OCI-LY7 (cell line): ENCODE measurements around the gene UBE3B. TPM values are rescaled to one million over a fixed set of nuclear protein-coding genes. Genes with fewer than 3 reads are reported as not detected.
"Not testable (repeated sequence)": the region's sequence is repeated elsewhere in the genome, so short reads cannot be mapped to it uniquely, and the experiment has no call there.

Experiments
- BruUV-seq: library from RNA; stranded (reverse); fragments of 400-500 nt; replicated peaks from 2 replicates; lab custom pipeline; 2021; lab: Mats Ljungman, UMichigan
- CTCF ChIA-PET: fragments of 300-600 bp; sonication (Branson Sonifier 250); formaldehyde crosslinking; loops from one replicate; lab custom pipeline; 2022; ENCODE audit warnings: antibody characterized with exemption; ENCODE audit not compliant: unreplicated experiment; lab: Charles Lee
- POLR2A ChIA-PET: fragments of 300-600 bp; sonication (Branson Sonifier 250); formaldehyde crosslinking; loops from one replicate; lab custom pipeline; 2022; ENCODE audit warnings: antibody characterized with exemption; lab: Charles Lee
- DNase-seq: peaks from one replicate; pipeline ENCODE4 v3.0.0-alpha.2; 2015; ENCODE audit warnings: low spot score
- H2AFZ ChIP-seq: fragments of 200-600 bp; sonication (generic), shearing (Covaris generic); 2 replicates; pipeline ENCODE4 v1.6.1; 2014; ENCODE audit warnings: mild to moderate bottlenecking, antibody characterized with exemption, low read length, moderate library complexity
- H3K27ac ChIP-seq: fragments of 200-600 bp; sonication (generic); 2 replicates; pipeline ENCODE4 v1.5.1; 2014; ENCODE audit warnings: mixed run types, low read depth, mild to moderate bottlenecking, moderate library complexity, low read length, inconsistent platforms; ENCODE audit not compliant: poor library complexity, severe bottlenecking
- H3K36me3 ChIP-seq: fragments of 200-600 bp; sonication (generic); 2 replicates; pipeline ENCODE4 v1.6.1; 2014; ENCODE audit warnings: mild to moderate bottlenecking, antibody characterized with exemption, low read length, moderate library complexity, mixed read lengths; ENCODE audit not compliant: insufficient read depth
- H3K4me1 ChIP-seq: fragments of 200-600 bp; sonication (generic); 2 replicates; pipeline ENCODE4 v1.5.1; 2014; ENCODE audit warnings: mild to moderate bottlenecking, low read length; ENCODE audit not compliant: insufficient read depth, poor library complexity, severe bottlenecking
- H3K4me2 ChIP-seq: fragments of 200-600 bp; sonication (generic); 2 replicates; pipeline ENCODE4 v1.6.1; 2014; ENCODE audit warnings: mild to moderate bottlenecking, low read length
- H3K4me3 ChIP-seq: fragments of 200-600 bp; sonication (generic); 2 replicates; pipeline ENCODE4 v1.5.1; 2014; ENCODE audit warnings: mild to moderate bottlenecking, low read depth, low read length; ENCODE audit not compliant: poor library complexity, severe bottlenecking
- H3K79me2 ChIP-seq: fragments of 200-600 bp; sonication (generic); 2 replicates; pipeline ENCODE4 v1.6.1; 2016; ENCODE audit warnings: low read depth, mild to moderate bottlenecking, low read length, moderate library complexity, mixed read lengths; ENCODE audit not compliant: insufficient read depth
- H3K9me2 ChIP-seq: fragments of 200-600 bp; sonication (generic); 2 replicates; pipeline ENCODE4 v1.6.1; 2016; ENCODE audit warnings: mild to moderate bottlenecking, low read length, mixed read lengths; ENCODE audit not compliant: insufficient read depth
- H3K9me3 ChIP-seq: fragments of 200-600 bp; sonication (generic); 2 replicates; pipeline ENCODE4 v1.6.1; 2014; ENCODE audit warnings: mild to moderate bottlenecking, mixed run types, low read length, mixed read lengths
- H4K20me1 ChIP-seq: fragments of 200-600 bp; sonication (generic); 2 replicates; pipeline ENCODE4 v1.6.1; 2014; ENCODE audit warnings: mild to moderate bottlenecking, antibody characterized with exemption, low read length, moderate library complexity, mixed read lengths; ENCODE audit not compliant: insufficient read depth
- EZH2phosphoT487 ChIP-seq: fragments of 200-600 bp; sonication (generic); IDR thresholded peaks from 2 replicates; pipeline ENCODE4 v1.6.1; 2018; ENCODE audit warnings: low read depth, borderline replicate concordance, mild to moderate bottlenecking, mixed run types, antibody characterized with exemption, low read length, moderate library complexity, mixed read lengths
- intact Hi-C: fragments of 100-400 bp; cut with micrococcal nuclease; formaldehyde crosslinking; loops from one replicate; pipeline ENCODE4 v1.10.0; 2022; ENCODE audit not compliant: unreplicated experiment
- total RNA-seq, 2 experiments: library from RNA; depleted of rRNA in 1 of 2; stranded (reverse); fragments of >200 nt in 1 of 2; shearing (Covaris generic) in 1 of 2; gene quantifications; 2 replicates each; pipeline ENCODE4 v1.2.3, GENCODE V29; 2014 to 2022
- TF ChIP-seq, protein P1 (sequence below): fragments of 200-600 bp; sonication (generic); conservative IDR thresholded peaks from 2 replicates; pipeline ENCODE4 v1.5.1; 2014; ENCODE audit warnings: mild to moderate bottlenecking, antibody characterized with exemption, low read length, moderate library complexity, mixed read lengths

Gene UBE3B
- total RNA-seq, 2 experiments from 2014 or later, result 27.8 to 32.6 TPM

DNA sequence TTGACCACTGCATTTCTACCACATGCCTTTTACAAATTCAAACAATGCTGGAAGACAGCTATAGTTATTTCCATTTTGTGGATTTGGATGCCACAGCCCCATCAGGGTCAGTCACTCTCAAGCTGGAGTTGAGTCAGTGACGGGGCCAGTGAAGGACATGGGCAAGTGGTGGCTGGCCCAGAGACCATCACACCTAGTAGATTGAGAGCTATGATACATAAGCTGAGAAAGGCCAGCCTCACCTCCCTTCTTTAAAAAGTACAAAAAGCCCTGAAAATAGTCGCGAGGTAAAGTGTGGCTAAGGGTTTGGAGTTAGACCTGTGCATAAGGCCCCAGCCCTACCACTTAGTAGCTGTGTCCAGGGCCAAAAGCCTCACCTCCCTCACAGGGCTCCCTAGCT is 4.4 kb upstream of the UBE3B start:
- Histone ChIP-seq H3K9me3 (no peaks in the 10 kb centered on the region), H3K36me3 (peaks cover 20% of the 10 kb centered on the region), H2AFZ (no peak overlapping the region), H3K4me2 (no peak overlapping the region), H3K4me3 (no peak overlapping the region), H4K20me1 (peaks cover 8% of the 10 kb centered on the region; the same call in 1 of the 2 replicates), H3K9me2 (no peaks in the 10 kb centered on the region), H3K4me1 (peaks cover 9% of the 10 kb centered on the region), H3K27ac (no peak overlapping the region), H3K79me2 (peaks cover 44% of the 10 kb centered on the region)
- ChIA-PET CTCF (no interaction called here), POLR2A (interaction anchor here (0.7 to 1.1 kb wide), 2 partner anchors 8 to 204 kb away, joined by 3 read pairs; no protein-coding TSS in a partner anchor)
- no peak for DNase-seq
- TF ChIP-seq, protein P1, sequence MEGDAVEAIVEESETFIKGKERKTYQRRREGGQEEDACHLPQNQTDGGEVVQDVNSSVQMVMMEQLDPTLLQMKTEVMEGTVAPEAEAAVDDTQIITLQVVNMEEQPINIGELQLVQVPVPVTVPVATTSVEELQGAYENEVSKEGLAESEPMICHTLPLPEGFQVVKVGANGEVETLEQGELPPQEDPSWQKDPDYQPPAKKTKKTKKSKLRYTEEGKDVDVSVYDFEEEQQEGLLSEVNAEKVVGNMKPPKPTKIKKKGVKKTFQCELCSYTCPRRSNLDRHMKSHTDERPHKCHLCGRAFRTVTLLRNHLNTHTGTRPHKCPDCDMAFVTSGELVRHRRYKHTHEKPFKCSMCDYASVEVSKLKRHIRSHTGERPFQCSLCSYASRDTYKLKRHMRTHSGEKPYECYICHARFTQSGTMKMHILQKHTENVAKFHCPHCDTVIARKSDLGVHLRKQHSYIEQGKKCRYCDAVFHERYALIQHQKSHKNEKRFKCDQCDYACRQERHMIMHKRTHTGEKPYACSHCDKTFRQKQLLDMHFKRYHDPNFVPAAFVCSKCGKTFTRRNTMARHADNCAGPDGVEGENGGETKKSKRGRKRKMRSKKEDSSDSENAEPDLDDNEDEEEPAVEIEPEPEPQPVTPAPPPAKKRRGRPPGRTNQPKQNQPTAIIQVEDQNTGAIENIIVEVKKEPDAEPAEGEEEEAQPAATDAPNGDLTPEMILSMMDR, result no peak
- no peak for TF ChIP-seq EZH2phosphoT487
- intact Hi-C loops, result no loop called here
- BruUV-seq, result no TSS peak

- Histone ChIP-seq H3K4me1 (peaks cover 16% of the 10 kb centered on the region), H3K79me2 (peaks cover 50% of the 10 kb centered on the region), H3K36me3 (peaks cover 16% of the 10 kb centered on the region)
- DNase-seq, intact Hi-C loops, H3K9me3 ChIP-seq, BruUV-seq, H3K9me2 ChIP-seq, H4K20me1 ChIP-seq, H2AFZ ChIP-seq, H3K4me3 ChIP-seq, H3K4me2 ChIP-seq, CTCF ChIA-PET, H3K27ac ChIP-seq: not testable (repeated sequence)
- POLR2A ChIA-PET, result interaction anchor here (0.7 to 1.1 kb wide), 2 partner anchors 8 to 205 kb away, joined by 3 read pairs; no protein-coding TSS in a partner anchor
Observed at GRCh38 chr12:109473526-109474270, 3.7 kb upstream of the UBE3B start.

- H3K4me2 ChIP-seq, result no peak overlapping the region
- H3K27ac ChIP-seq, result no peak overlapping the region
- H3K4me3 ChIP-seq, result no peak overlapping the region
- peaks cover 22% of the 10 kb centered on the region for H3K4me1 ChIP-seq
- TF ChIP-seq EZH2phosphoT487, result no peak
- TF ChIP-seq, protein P1, result no peak
- H3K9me2 ChIP-seq, result no peaks in the 10 kb centered on the region
- no TSS peak for BruUV-seq
- no peaks in the 10 kb centered on the region for H3K9me3 ChIP-seq
- intact Hi-C loops, result no loop called here
- H3K36me3 ChIP-seq, result peaks cover 3% of the 10 kb centered on the region; the same call in 1 of the 2 replicates
- no peak overlapping the region for H2AFZ ChIP-seq
- peaks cover 59% of the 10 kb centered on the region for H3K79me2 ChIP-seq
- POLR2A ChIA-PET, result interaction anchor here (0.9 to 1.4 kb wide), 2 partner anchors 10 to 17 kb away, joined by 3 to 4 read pairs; no protein-coding TSS in a partner anchor
- no peak for DNase-seq
- peaks cover 8% of the 10 kb centered on the region; the same call in 1 of the 2 replicates for H4K20me1 ChIP-seq
- CTCF ChIA-PET, result no interaction called here
Observed at GRCh38 chr12:109475121-109475520, 2.3 kb upstream of the UBE3B start.
